Fibroblast of skin of abdomen (primary cell): Measurements from ENCODE around the gene NAPSA.
"Not testable (repeated sequence)": the region's sequence is repeated elsewhere in the genome, so short reads cannot be mapped to it uniquely, and the experiment has no call there.

Source experiments
- DNase-seq: peaks from one replicate; pipeline ENCODE4 v3.0.0-alpha.2; 2013

NAPSA gene

DNA sequence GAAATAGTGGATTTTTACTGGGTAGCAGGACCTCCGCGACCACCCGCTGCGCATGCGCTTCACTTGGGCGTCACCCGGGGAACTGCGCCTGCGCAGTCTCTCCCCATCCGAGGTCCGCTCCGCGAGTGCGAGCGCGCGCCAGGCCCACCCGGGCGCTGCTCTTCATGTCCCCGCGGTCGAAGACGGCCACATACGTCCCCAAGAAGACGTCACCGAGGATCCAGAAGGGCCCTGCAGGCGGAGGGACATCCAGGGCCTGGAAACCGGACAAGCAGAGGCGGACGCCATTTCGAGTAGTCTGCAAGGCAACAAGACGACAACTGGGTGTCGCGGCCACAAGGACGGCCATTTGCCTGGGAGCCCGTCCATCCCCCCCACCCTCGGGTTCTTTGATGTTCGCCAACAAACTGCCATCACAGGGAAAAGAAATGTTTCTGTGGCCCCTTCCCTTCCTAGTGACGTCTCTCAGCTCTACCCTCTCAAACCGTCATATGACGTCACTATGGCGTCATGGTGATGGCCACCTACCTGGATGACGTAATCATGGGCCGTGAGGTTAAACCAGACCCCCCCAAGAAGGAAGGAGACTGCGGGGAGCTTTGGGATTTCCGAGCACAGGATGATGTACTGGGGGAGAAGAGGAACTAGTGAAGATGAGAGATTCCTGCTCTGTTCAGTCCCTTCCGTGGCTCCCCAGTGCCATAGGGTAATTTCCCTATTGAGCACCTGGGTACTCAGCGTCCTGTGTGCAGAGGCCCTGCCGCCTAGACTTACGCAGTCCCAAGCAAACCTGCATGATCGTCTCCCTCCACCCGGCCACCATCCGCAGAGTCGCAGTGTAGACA is 6.7 kb downstream of the NAPSA start:
- DNase-seq: peak; percentile 54

- DNase-seq: peak; percentile 56
These were observed 8.0 kb downstream of the NAPSA start for GRCh38 chr19:50357178-50358100.

DNA sequence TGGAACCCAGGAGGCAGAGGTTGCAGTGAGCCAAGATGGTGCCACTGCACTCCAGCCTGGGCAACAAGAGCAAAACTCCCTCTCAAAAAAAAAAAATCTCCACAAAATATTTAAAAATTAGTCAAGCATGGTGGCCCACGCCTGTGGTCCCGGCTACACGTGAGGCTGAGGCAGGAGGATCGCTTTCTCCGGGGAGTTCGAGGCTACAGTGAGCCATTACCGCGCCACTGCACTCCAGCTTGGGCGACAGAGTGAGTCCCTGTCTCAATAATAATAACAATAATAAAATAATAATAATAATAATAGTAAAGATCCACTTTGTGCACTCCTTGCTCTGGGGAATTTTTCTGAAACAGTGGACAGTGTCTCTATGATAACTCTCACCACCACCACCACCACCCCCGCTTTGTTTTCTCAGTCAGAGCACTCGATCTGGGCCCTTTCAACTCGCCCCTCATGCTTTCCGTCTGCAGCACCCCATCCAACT is 8.7 kb downstream of the NAPSA start:
- DNase-seq: no peak

DNA sequence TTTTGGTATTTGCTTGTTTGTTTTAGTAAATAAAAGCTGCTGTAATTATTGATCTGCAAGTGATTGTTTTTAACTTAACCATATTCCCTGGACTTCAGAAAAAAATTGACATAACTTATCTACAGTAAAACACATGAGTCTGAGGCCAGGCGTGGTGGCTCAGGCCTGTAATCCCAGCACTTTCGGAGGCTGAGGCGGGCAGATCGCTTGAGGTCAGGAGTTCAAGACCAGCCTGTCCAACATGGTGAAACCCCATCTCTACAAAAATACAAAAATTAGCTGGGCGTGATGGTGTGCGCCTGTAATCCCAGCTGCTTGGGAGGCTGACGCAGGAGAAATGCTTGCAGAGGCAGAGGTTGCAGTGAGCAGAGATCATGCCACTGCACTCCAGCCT is 12.0 kb downstream of the NAPSA start:
- DNase-seq: not testable (repeated sequence)

- DNase-seq: no peak
These were observed 13.2 kb downstream of the NAPSA start for GRCh38 chr19:50352242-50352641.

DNA sequence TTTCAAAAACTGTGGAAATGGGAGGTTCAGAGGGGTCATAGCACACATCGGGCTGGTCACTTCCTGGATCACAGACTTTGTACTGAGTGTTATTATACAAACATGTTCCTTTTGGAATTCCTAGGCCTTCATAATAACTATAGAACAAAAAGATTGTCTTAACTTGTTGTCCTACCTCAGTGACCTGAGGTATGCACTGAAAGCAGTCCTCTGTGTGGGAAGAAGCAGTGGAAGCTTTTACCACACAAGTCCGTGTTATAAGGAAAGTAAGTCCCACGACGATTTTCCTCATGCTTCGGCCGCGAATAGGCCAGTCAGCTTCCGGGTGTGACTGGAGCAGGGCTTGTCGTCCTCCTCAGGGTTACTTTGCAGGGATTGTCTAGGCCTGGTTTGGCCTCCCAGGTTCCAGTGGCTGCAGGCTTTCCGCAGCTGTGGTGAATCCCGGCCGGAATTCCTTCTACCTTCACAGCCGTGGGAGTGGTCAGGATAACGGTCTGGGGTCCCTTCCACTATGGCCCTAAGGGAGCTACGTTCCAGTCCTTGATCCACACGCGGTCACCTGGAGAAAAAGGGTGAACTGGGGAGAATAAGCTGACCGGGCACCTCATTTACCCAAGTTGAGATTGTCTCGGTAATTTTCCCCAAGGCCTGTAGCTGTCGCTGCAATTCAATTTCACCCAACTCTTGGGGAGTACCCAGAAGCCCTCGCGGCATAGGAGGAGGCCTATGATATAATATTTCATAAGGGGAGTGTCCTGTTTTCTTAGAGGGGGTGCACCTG is 16.0 kb downstream of the NAPSA start:
- no peak for DNase-seq

DNA sequence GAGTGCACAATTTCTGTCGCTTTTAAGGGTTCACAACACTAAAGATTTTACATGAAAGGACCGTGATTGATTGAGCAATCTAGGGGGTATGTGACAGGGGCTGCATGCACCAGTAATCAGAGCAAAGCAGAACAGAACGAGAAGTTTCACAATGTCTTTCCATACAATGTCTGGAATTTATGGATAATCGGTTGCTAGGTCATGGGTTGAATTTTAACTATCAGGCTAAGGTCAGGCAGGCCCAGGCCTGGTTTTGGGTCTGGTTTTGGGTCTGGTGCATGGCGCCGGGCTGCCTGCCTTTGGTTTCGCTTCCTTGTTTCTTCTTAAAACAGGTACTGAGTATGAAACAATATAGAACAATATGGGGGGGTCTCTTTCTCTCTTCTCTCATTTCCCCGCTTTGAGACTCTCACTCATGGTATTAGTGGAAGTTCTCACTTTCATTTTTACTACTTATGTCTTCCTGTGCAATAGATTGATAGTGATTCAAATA is 18.3 kb downstream of the NAPSA start:
- not testable (repeated sequence) for DNase-seq

- DNase-seq: no peak
These were observed 20.6 kb downstream of the NAPSA start for GRCh38 chr19:50344661-50345318.

DNA sequence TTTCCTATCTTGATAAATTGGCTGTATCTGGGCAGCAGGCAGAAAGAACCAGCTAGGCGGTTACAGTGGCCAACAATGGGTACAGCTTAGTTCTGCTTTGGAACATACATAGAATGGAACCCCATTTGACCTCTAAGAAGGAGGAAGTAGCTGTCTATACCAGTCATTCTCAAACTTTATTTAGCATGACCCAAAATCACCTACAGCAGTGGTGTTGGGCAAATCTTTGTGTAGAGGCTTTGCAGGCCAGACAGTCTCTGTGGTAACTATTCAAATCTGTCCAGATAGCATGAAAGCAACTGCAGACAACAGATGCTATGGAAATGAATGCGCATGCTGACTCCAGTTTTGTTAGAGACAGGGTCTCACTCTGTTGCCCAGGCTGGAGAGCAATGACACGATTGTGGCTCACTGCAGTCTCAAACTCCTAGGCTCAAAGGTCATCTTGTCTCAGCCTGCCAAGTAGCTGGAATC is 24.3 kb downstream of the NAPSA start:
- DNase-seq: no peak

DNA sequence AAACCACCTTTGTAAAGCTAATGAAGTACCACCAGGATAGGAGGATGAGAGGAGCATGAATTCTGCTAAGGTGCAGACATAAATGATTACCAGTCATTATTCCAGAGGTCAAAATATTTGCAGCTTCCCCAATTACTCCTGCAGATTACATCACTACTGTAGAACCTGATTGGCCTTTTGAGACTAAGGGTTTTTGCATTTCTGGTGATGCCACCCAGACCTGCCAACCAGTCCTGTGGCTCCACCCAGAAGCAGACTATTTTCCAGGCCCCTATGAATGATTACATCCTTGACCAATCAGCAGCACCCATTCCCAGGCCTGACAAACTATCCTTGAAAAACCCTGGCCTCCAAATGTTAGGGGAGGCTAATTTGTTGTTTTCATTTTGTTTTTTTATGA is 25.1 kb downstream of the NAPSA start:
- no peak for DNase-seq

DNA sequence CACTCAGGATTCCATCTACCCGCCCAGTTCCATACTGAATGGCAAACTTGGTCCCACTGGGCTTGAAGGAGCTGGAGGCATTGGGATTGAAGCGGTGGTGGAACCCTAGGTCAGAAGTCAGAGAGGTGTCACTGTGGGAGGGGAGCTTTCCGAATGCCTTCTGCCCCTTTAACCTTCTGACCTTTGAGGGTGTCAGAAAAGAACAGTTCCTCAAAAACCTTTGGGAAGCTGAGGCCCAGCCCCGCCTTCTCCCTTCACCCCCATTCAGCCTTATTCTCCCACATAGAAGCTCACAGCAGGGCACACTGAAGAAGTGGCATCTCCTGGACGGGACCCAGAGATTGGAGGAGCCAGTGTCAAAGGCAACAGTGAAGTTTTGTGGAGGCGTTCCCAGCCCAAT is 28.4 kb downstream of the NAPSA start:
- not testable (repeated sequence) for DNase-seq

DNA sequence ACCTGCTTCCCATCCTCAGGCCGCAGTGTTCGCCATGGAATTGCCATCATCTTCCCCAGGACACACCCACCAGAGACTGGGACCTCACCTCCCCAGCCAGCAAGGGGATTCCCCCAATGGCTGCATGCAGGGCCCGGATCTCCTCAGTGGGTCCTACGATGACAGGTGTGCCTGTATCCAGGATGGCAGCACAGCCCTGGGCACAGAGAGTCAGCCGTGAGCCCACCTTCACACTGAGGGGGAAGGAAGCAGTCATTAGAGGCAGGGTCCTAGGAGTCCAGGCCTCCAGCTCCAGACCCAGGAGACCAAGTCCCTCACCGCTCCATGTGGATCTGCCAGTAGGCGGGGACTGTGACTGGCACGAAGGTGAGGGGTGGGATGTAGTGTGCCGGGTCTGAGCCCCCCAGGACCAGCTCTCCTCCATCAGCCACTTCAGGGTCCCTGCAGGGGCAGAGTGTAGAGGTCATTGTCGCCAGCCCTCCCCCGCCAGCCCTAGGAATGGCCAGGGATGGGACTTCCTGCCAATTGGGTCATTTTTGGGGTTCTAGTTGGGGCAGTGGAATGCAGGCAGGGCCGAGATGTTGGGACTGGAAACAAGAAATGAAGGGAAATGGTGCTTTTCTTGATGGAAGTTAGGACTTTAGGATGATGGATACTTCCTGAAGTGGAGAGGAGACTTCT is 30.6 kb downstream of the NAPSA start:
- DNase-seq: no peak

DNA sequence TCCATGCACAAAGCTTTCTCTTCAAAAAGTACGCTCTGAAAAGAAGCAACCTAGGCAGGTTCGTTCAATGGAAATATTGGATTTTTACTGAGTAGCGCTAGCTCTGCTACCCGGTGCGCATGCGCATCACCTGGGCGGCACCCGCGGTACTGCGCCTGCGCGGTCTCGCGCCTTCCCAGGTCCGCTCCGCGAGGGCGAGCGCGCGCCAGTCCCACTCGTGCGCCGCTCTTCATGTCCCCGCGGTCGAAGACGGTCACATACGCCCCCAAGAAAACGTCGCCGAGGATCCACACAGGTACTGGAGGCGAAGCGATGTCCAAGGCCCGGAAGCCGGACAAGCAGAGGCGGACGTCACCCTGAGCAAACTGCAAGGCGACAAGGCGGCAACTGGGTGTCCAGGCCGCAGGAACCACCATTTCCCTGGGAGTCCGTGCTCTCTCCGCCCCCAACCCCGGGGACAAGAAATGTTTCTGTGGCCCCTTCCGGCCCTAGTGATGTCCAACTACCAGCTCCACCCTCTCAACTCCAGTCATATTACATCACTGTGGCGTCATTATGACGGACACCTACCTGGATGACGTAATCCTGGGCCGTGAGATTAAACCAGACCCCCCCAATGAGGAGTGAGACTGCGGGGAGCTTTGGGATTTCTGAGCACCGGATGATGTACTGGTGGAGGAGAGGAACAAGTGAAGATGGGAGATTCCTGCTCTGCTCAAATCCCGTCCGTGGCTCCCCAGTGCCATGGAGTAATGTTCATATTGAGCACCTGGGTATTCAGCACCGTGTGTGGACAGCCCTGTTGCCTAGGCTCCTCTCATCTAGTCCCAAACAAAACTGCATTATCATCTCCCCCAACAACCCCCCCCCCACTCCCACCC is 31.5 kb downstream of the NAPSA start:
- DNase-seq: peak; percentile 54

- DNase-seq: peak; percentile 77
These were observed 32.2 kb downstream of the NAPSA start for GRCh38 chr19:50333235-50333736.

DNA sequence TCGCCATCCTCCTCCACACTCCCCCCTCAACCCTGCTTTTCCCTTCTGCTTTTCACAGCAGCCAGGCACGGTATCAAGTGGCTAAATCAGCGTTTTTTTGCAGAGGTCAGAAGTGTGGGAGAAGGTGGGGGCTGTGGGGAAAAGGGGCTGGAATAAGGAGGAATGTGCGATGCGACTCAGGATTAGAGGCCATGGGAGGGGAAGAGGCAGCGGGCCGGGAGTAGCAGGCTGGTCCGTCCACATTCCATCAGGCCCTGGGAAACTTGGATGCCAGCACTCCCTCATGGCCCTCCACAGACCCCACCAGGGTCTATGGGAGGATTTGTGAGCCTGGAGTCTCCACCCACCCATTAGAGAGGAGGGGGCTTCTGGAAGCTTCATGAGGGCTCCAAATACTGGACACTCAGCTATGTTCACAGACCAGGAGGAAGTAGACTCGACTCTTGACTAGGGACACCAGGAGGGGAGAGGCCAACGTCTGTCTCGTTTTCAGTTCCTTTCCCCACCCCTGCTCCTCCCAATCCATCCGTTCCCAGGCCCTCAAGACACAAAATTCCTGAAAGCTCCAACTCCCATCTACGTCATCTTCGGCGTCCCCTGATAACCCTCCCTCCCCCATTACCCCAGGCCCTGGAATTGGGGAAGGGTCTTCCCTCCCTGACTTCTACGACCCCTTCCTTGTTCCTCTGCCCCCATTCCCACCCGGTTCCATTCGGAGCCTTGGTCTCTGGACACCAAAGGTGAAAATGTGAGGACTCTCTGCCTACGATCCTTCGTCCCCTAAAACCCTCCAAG is 33.0 kb downstream of the NAPSA start:
- DNase-seq: no peak

GRCh38 chr19:50331994-50332243 is 33.5 kb downstream of the NAPSA start:
- DNase-seq: no peak

DNA sequence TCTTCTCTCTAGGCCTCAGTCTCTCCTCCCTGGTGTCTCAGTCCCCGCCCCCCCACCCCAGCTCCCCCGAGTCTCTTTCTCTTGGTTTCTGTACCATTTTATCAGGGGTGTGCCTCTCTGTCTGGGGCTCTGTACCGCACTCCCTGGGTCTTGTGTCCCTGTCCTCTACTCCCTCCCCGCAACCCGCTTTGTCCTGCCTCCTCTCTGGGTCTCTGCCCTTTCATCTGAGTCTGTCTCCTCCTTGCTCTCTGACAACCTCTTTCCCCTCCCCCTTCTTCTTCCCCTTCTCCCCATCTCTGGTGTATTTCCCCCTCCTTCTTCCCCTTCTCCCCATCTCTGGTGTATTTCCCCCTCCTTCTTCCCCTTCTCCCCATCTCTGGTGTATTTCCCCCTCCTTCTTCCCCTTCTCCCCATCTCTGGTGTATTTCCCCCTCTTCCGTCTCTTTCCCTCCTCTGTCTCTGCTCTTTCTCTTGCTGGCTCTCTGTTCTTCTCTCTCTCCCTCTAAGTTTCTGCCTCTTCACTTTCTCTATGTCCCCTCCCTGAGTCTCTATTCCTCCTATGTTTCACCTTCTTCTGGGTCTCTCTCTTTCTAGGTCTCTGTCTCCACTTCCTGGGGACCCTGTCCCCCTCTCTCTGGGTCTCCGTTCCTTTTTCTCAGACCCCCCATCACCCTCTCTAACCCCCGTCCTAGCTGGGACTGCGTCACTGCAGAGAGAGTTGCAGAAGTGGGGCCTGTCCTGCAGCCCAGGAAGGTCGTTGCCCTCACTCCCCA is 34.0 kb downstream of the NAPSA start:
- DNase-seq: no peak

DNA sequence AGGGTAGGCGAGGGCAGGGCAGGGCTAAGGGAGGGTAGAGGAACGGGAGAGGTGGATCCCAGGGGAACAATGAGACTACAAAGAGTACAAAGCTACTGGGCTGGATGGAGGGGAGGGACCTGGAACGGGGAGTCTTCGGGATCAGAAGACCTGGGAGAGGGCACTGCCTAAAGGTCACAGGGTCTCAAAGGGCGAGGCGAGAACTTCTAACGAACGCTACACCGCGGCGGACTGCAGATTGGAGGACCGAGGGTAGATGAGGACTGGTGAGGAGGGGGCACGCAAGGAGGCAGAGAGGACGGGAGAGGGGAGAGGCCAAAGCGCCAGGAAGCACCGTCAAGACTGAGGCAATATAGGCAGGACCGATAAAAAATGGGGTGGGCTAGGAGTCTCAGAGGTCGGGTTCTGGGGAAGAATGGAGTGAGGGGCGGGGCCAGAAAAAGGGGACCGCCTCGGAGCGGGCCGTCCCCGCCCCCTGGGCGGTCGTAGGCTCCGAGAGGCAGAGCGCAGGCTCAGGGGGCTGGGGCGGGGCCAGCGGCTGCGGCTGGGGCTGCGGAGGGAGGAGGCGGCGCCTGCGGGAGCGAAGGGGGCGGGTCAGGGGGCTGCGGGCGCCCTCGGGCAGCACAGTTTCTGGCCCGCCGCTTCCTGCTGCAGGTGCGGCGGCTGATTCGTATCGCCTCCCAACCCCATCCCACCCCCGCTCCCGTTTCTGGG is 34.9 kb downstream of the NAPSA start:
- peak; percentile 12 for DNase-seq
